Activated T-cell treated with anti-CD3 and anti-CD28 coated beads, Interleukin-2, amount 50 U/mL, for 1 hour (primary cell): ENCODE results near the gene PIMREG.

Source experiments
- DNase-seq: peaks from one replicate; pipeline ENCODE4 v3.0.0-alpha.2; 2020

The PIMREG gene

DNA sequence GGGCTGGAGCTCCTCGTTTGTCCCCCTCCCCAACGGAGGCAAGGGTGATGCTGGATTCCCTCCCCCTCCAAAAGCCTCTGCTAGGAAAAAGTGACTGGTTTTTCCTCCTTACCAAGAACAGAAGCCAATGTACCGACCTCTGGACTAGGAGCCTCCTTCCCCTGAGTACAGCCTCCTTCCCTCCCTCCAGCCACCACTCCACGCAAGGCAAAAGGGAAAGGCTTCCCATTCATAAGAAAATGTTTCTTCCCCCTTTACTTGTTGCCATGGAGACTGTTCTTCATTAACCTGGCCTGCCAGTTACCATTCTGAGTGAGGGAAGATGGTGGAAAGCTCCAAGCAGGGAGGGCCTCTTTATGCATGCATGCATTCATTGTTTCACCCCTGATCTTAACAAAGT, 4.3 kb upstream of the PIMREG start:
- DNase-seq: no peak

DNA sequence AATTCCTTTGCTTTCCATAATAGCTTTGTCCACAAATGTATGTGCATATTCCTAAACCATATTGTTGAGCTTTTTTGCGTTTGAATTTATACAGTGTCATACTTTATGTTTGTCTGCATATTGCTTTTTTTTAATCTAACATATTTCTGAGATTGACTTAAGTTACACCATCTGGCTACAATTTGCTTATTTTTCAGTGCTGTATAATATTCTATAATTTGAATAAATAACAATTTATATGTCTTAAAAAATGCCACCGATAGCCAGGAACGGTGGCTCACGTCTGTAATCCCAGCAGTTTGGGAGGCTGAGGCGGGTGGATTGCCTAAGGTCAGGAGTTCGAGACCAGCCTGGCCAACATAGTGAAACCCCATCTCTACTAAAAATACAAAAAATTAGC, 1.5 kb upstream of the PIMREG start:
- DNase-seq: no peak

DNA sequence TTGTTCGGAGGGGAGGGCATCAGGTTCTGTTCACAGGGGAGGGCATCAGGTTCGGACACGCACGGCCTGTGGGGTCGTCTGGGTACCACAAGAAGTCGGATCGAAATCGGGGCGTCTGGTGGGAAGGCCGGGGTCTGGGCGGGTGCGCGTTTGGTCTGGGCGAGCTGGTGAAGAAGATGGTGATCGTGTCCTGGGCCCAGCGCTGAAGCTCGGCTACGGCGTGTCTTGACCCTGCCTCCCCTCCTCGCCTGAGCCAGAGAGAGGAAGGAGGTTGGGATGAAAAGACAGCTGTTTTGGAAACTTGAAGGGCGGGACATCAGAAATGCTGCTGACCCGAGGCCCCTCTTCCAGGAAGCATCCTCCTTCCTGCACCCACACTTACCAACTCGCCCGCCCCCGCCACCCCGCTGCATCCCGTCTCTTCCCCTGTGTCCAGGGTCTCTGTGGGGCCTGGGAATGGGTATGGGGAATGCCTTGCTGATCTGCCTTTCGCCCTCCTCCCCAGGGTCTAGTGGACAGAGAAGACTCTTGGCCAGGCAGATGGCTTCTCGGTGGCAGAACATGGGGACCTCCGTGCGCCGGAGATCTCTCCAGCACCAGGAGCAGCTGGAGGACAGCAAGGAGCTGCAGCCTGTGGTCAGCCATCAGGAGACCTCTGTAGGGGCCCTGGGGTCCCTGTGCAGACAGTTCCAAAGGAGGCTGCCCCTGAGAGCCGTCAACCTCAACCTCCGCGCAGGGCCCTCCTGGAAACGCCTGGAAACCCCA, 498 bp downstream of the PIMREG start:
- no peak for DNase-seq

DNA sequence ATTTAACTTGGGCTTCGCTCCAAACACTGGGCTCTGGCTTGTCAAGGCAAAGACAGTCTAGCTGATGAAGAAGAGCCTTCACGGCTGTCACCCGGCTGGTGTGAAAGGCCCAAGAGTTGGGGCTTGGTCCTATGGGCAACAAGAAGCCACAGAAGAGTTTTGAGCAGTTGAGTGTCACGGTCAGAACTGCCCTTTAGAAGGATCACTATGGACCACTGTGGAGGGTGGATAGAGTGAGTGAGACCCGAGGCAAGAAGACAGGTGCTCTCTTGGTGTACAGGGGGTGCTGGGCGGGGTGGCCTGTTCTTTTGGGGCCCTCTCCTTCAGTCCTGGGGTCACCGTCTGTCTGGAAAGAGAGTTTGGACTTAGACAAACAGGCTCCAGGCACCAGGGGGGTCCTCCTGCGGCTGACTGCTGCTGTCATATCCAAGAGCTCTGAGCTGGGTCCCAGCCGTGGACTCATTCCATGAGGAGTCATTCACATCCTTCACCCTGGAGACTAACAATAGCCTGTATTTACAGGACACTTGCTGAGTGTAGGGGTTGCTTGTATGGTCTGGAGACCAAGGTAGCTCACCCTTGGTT, 2.4 kb downstream of the PIMREG start:
- DNase-seq: no peak

DNA sequence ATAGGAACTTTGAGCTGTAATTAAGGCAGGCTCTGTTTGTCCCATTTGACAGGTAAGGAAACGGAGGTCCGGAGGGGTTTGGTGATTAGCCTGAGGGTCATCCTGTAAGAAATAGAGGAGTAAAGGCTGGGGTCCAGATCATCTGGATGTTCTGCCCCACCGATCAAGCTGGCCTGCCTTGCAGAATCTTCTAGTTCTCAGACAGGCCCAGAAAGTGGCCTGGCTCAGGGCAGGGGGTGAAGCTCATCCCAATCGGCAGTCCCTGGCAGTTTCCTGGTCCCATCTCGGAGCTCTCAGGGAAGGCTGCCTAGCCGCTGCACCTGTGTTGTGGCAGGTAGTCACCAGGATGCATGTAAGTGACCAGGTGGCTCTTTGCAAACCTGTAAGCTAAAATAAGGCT, 4.2 kb downstream of the PIMREG start:
- no peak for DNase-seq

DNA sequence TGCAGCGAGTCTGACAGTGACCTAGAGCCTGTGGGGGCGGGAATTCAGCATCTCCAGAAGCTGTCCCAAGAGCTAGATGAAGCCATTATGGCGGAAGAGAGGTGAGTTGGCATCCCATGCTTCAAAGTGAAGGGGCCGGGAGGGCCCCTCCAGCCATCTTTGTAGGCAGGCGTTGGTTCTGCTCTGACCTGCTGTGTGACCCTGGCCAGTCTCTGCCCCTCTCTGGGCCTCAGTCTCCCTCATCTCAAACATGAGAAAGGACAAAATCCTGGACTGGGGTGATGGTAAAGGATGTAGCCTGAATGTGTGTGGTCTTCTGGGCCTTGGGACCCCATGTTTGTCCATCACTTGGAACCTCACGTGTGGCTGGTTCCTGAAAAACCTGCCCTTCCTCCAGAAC, 5.1 kb downstream of the PIMREG start:
- DNase-seq: no peak

DNA sequence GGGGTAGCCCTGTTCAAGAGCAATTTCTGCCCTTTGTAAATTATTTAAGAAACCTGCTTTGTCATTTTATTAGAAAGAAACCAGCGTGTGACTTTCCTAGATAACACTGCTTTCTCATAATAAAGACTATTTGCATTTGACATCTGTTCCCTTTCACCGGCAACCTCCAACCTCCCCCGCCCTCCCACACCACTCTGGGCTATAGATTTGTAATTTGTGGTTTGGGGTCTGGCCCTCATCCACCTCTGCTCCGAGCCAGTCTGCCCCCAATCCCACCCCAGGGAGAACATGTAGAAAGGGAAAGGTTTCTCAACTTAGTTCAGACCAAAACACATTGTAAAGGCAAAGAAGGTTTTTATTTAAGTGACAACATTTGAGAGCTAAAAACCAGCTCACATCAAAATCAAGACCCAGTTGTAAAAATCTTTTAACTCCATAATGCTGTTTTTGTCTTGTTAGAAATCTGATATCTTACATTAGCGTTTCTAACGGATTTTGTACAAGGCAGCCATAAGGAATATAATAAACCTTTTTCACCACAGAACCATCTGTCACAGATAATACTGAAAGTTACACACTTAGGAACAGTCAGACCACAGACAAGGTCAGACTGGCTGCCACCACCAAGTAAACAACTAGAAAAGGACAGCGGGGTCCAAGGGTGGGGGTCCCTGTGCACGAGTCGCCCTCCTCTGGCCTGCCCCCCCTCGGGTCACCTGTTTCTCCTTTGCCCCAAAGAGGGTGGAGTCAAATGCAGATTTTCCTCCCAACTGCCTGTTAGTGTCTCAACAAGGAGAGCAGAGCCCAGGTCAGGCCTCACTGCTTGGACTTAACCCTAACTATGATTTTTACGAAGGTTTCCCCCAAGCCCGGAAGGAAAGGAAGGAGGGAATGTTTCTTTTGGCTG, 6.9 kb downstream of the PIMREG start:
- DNase-seq: no peak

DNA sequence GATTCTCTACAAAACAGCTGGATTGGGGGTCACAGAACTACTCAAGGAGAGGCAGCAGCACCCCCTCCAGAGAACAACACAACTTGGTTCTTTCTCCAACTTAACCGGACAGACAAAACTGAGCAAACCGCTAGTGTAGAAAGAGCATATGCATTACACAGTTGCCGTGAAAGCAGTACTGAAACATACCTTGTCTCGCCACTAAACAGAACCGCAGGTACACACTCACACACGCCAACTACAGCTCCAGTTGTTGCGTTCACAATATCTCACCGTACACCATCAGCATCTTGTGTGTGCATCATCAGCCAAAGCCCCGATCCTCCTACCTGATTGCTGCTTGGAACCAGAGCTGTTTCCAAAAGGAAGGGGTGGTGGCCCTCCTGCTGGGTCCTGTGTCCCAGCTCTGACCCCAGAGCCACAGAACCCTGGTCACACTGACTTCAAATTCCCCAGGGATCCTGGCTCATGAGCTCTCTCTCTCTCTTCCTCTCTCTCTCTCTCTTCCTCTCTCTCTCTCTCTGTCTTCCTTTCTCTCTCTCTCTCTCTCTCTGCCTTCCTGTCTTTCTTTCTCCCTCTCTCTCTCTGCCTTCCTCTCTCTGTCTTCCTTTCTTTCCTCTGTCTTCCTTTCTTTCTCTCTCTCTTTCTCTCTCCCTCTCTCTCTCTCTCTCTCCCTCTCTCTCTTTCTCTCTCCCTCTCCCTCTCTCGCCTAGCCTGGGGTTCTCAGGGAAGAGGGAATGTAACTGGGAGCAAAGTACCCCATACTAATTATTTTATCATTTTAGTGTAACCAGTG, 8.4 kb downstream of the PIMREG start:
- DNase-seq: no peak

DNA sequence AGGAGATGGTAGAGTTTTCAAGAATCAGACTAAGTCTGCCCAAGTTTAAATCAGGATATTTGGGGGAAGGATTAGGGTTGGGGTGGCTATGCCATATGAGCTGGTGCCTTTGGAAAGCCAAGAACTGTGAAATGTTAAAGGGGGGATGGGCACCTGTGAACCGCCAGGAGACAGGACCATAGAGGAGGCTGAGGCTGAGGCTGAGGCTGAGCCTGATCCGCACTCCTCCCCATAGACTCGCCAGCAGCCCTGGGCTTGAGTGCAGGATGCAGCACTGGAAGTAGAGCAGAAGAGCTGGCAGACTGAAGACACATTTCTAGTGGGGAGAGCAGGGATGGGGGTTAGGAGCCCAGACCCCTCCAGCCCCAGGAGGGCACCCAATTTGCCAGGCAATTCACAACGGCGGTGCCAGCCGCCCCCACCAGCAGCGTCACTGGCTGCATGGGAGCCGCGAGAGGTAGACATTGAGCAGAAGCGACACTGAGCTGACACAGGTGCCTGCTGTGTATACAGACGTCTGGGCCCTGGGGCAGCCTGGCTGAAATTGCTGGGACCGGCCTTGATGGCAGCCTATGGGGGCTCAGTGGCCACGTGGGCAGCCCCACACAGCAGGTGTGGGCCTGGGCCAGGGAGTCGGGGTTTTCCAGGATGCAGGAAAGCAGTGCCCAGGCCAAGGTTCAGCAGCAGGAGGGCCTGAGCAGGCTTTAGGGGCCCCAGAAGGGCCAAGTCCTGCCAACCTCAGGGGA, 9.2 kb downstream of the PIMREG start:
- DNase-seq: no peak

DNA sequence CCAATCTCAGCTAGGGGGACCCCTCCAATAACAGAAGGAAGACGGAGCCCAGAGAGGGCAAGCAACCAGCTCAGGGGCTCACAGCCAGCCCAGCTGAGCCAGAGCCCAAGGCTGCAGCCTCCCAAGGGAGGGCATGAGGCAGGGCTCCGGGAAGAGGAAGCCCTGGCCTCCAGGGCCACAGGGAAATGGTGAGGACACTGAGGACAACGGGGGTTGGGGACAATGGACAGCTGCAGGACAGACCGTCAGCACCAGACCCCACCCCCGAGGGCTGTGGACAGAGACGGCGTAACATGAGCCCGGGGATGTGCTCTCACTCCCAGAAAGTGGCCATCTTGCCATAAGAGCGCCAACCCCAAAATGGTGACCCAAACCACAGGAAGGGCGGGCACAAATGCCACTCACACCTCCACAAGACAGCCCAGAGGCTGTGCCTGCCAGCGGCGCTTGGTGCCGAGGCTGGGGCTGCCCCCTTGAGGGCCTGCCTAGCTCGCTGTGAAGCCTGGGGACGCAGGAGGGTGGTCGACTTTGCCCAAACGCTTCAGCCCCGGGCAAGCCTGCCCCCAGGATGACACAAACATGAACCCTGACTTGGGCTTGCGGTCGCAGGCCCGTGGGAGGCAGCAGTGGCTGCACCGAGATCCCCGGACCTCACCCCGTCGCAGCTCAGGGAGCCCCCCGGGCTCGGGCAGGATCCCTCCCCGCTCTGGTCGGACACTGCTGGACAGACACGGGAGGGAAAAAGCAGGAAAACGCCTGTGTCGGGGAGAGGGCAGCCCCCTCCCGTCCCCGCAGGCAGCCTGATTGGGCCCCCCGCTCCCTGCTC, 10.5 kb downstream of the PIMREG start:
- no peak for DNase-seq

DNA sequence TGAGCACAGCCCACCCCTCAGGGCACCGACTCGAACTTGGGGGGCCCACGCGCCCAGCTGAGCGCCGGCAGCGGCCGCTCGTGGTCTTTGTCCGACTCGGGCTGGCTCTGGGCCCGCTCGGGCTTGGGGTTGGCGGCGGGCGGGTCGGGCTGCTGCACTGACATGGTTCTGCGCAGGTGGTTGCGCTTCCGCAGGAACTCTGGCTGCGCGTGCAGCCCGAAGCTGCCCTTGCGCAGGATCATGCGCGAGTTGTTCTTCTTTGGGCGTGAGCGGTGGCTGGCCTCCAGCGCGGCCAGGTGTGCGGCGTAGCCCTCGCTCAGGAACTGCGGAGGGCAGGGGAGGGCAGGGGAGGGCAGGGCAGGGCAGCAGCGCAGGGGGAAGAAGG, 11.1 kb downstream of the PIMREG start:
- peak; percentile 53 for DNase-seq

DNA sequence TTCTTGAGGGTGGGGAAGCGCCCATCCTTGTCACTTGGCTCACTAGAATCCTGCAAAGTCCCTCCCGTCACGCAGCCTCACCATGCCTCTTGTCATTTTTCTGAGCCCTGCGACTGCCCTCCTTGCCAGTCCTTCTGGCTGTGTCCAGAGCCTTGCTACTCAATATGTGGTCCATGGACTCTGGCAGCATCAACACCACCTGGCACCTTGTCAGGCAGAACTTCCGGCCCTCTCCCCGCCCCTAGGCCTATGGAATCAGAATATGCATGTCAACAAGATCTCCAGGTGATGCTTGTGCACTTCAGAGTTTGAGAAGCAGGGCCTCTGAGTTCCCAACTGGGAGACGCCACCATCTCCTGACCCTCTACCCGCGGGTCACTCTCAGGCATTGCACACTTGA, 12.1 kb downstream of the PIMREG start:
- no peak for DNase-seq

DNA sequence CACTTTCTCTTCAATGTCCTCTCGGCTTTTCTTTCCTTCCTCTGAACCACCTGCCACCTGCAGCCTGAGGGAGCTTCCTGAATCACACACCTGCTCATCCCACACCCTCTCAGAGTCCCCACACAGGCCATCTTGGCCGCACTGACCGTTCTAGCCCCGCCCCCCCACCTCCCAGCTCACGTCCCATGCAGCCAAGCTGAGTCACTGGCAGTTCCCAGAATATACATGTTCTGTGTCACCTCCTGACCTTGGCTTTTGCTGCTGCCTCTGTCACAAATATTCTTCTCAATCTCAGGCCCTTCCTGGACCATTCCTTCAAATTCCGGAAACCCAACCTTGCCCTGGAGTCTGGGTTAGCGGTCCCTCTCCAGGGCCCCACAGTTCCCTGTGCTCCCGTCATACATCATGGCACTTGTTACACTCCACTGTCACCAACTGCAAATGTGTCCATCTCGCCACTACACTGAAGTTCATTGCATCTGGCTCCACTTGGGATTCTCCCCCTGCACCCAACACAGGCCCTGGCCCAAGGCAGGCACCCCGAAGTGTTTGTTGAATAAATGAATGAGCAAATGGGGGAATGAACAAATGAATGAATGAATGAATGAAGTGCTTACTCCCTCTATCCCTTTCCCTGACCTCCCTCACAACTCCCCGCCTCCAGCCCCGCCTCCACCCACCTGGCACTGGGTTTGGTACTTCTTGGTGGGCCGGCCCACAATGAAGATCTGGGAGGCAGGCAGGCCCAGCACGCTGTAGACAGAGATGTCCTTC, 12.8 kb downstream of the PIMREG start:
- DNase-seq: no peak

DNA sequence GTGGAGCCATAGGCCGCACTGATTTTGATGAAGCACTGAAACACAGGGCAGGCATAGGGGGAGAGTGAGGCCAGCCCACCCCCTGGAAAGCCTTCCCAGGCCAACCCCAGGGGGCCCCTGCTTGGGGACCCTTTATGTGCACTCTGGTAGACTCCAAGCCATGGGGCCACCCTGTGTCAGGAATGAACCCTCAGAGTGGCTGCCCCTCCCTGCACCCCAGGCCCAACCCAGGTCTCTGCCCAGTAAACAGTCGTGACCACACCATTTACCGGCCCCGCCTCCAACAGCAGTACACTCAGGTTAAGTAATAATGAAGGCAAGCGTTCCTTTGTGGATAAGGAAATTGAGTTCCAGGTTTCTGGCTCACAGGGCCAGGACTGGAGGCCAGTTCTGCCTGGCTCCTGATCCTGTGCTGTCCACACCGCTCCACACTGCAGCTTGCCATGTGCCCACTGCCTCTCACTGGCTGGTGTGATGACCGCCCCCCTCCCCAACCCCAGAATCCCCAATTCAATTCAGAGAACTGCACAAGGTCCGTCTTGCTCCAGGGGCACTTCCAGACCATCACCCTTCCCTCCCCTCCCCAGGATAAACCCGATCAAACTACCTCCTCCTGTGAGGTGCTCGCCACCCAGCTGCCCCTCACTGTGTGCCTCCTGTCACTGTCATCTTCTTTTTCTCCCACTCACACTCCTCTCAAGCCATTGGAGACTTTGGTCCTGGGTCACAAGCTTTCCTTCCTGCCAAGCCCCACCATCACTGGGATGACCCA, 13.6 kb downstream of the PIMREG start:
- DNase-seq: no peak

DNA sequence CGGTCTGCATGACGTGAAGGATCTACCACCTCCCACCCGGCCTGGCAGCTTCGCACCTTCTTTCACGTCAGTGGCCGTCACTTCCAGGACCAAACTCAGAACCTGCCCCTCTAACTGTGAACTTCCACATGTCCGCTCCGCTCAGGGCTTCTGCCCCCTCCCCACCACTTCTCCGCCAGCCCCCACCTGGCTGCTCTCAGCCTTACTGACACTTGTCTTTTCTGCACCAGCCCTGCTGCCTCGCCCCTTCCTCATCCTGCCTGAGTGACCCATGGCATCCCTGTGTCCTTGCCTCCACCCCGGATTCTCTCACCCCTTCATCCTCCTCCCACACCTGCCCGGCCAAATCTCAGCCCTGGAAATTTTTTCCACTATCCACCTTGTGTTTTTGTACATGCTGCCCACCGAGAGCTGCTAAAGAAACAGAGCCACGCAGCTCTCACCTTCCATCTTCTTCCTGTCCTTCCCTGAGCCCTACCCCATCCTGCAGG, 14.2 kb downstream of the PIMREG start:
- DNase-seq: no peak

DNA sequence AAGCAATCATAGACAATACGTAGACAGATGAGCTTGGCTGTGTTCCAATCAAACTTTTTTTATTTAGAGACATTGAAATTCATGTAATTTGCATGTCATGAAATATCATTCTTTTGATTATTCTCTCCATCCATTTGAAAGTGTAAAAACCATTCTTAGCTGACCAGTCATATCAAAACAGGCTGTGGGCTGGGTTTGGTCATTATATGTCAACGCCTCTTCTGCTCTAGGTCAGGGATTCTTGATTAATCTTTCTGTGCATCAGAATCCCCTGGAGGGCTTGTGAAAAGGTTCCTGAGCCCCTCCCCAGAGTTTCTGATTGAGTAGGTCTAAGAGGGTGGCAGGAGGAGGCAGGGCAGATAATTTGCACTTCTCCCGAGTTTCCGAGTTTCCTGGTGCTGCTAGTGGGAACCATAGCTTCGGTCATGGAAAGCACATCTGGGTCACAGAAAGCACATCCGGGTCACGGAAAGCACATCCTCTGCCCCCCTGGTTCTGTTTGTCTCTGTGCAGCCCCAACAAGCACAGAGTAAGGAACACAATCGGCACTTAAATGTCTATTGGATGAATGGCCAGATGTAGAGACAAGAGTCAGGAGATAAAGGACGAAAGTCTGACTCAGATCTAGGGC, 16.4 kb downstream of the PIMREG start:
- DNase-seq: no peak

DNA sequence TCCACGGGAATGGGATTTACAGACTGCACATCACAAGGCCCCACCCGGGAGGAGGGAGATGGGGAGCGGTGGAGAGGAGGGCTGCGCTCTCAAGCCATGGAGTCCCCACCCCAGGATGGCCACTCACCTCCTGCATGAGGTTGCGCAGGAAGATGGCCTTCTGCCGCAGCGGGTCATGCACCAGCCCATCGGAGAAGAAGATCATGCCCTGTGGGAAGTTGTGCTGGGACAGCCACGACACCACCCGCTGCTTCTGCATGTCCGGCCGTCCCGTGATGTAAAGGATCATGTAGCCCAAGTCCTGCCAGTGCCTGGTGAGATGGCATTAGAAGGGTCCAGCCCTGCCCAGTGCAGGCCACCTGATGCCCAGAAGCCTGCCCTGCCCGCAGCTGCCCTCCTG, 17.0 kb downstream of the PIMREG start:
- DNase-seq: no peak

DNA sequence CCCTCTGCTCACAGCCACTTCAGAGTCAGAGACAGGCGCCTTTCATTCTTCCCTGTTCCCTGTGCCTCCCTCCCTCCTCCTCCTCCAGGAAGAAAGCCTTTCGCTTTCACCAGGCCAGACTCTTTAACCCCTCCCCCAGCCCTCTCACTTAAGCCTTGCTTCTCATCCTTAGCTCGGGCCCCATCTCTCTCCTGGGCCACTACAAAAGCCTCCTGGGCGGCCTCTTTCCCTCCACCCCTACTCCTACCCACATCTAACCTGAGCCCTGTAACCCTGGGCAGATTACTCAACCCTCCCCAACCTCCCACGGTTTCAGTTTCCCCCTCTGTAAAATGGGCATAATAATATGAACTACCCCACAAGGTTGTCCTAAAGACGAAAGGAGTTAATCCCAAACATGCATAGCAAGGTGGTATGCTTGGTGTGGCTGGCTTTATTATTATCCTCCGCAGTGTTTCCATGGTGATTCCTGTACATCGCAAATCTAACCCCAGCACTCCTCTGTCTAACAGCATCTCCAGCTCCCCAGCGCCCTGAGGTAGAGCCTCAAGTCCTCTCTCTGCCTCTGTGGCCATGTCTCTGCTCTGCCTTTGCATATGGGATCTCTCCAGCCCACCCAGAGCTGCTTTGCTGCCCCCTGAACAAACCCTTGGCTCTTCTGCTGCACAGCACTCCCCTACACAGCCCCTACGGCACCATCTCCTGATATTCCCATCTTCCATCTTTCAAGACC, 17.7 kb downstream of the PIMREG start:
- no peak for DNase-seq
